WI38 (cell line): ENCODE measurements around the gene HDGFL2.

Experiments
- H3K4me3 ChIP-seq: 2 replicates; pipeline ENCODE4 v1.5.1; 2011; ENCODE audit warnings: low read depth, mild to moderate bottlenecking, control low read depth, low read length
- CTCF ChIP-seq: IDR thresholded peaks from 2 replicates; pipeline ENCODE4 v1.5.1; 2012; ENCODE audit warnings: low read depth, mild to moderate bottlenecking, control low read depth, low read length

HDGFL2 gene

GRCh38 chr19:4457654-4458395 is 14.3 kb upstream of the HDGFL2 start, which contains the start of gene UBXN6:
Gene UBXN6 (minus strand): TSS chr19:4457794. CDS start chr19:4457697, 97 bp downstream.
- peak within 1 kb of the TSS; percentile 91 for H3K4me3 ChIP-seq

GRCh38 chr19:4464815-4465581 is 7.1 kb upstream of the HDGFL2 start:
- no peak overlapping the region for H3K4me3 ChIP-seq
- no peak for TF ChIP-seq CTCF

More at GRCh38 chr19:4457654-4458395, 14.3 kb upstream of the HDGFL2 start, which contains the start of gene UBXN6:
- TF ChIP-seq CTCF, result no peak

GRCh38 chr19:4467835-4468234 is 4.3 kb upstream of the HDGFL2 start:
- H3K4me3 ChIP-seq, result no peak overlapping the region
- no peak for TF ChIP-seq CTCF

- TF ChIP-seq CTCF, result no peak
- peak overlapping the region; percentile 62 for H3K4me3 ChIP-seq
Observed at GRCh38 chr19:4471403-4472173, 509 bp upstream of the HDGFL2 start.

GRCh38 chr19:4473011-4473762 is 1.1 kb downstream of the HDGFL2 start:
- peak overlapping the region; percentile 92 for H3K4me3 ChIP-seq
- TF ChIP-seq CTCF, result no peak

- peak overlapping the region; percentile 92 for H3K4me3 ChIP-seq
Observed at GRCh38 chr19:4473763-4474513, 1.8 kb downstream of the HDGFL2 start.

More at GRCh38 chr19:4473763-4474513, 1.8 kb downstream of the HDGFL2 start:
- no peak for TF ChIP-seq CTCF
